ENCODE measurements around the gene DLX5.

The DLX5 gene

GRCh38 chr7:97018126-97018601, 6.5 kb downstream of the DLX5 start:
- DNase-seq (ENCODE audit: low spot score), result no peak

DNA sequence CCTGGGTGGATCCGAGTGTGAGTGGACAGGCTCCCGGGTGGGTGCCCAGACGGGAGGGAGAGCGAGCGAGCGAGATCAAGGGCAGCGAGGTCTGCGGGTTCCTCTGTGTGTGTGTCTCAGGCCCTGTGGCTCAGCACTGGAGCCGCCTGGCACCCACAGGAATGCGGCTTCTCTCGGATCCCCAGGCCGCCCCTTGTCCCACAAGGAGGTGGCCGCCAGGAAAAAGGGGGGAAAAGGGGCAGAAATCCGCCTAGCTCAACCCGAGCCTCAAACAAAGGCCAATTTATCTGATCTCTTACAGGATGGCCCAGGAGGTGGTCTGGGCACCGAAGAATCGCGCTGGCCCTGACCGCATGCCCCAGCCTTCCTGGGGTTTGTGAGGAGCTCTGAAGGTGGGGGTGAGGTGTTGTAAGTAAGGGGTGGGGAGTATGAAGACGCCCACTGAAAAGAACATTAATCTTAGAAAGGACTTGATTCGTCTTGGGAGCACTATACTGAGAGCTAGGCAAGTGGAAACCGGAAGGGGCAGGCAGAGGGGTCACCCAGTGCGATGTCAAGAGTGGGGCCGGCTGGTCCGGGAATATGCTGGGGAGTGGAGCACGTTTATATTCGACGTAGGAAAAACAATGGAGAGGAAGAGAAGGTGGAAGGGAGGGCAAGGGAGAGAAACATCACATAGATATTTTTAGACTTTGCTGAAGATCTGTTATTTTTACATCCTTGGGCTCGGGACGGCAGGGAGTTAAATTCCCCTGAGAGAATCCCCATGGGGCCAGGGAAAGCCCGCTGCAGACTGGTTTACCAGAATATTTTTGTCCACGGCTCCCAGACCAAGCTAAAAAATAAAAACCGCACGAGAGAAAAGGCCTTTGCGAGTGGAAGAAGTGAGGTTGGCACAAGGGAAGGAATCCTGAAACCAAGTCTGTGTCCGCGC, 7.2 kb downstream of the DLX5 start:
- no peak for DNase-seq (ENCODE audit: low spot score)

- DNase-seq (ENCODE audit: low spot score), result no peak
Measured at GRCh38 chr7:97016381-97017191, 8.0 kb downstream of the DLX5 start.

GRCh38 chr7:97015756-97016380, 8.8 kb downstream of the DLX5 start:
- no peak for DNase-seq (ENCODE audit: low spot score)

DNA sequence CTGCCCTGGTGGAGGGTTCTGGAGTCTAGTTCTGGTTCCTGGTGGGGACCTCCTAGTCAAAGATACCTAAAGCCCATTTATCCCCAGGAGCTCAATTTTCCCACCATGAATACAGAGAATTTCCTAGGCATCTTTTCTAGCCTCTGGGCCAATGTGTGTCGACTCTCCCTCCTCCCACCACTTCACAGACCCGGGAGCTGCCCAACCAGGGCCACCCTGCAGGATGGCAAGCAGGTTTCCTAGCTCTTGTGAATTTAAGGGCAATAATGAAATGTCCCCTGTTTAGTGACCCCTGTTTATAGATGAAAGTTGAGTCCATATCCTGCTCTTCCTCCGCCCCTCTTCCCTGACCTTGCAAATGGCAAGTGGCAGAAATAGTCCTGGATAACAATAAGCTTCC, 9.4 kb downstream of the DLX5 start:
- DNase-seq (ENCODE audit: low spot score), result no peak

DNA sequence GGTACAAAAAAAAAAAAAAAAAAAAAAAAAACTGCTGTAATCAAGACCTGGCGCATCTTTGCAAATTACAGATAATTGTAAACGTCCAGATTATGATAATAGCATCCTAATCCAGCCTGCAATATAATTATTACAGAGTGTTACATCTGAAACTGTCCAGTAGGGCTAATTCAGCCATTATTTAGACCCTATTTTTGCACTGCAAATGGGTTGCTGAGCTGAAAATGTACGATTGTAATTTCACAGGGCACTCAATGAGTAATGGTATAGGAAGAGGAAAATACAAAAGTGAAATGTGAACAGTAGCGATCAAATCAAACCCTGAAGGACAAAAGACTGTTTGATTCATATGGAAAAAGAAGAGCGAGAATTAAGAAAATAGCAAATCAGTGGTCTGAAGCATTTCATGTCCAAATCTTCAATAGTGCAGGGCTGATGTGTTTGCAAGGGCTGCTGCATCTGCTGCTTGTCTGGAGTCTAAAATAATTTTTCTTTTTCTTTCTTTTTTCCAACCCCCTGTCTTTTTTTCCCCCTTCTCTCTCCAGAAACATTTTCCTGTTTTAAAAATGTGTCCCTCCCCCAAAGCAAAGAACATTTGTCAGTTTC, 10.4 kb downstream of the DLX5 start:
- DNase-seq (ENCODE audit: low spot score), result no peak

DNA sequence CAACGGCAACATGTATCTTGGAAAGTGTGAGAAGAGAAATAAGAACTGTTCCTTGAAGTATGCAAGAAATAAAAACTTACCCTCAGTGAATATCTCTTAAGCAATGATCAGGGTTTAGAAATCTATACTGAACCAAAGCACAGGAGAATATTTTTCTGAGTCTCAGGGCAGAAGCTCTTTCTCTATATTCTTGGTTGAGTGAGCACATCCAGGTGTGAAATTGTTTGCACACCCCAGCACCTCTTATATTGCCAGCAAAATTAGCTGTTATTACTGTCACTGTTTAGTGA, 10.8 kb downstream of the DLX5 start:
- no peak for DNase-seq (ENCODE audit: low spot score)

DNA sequence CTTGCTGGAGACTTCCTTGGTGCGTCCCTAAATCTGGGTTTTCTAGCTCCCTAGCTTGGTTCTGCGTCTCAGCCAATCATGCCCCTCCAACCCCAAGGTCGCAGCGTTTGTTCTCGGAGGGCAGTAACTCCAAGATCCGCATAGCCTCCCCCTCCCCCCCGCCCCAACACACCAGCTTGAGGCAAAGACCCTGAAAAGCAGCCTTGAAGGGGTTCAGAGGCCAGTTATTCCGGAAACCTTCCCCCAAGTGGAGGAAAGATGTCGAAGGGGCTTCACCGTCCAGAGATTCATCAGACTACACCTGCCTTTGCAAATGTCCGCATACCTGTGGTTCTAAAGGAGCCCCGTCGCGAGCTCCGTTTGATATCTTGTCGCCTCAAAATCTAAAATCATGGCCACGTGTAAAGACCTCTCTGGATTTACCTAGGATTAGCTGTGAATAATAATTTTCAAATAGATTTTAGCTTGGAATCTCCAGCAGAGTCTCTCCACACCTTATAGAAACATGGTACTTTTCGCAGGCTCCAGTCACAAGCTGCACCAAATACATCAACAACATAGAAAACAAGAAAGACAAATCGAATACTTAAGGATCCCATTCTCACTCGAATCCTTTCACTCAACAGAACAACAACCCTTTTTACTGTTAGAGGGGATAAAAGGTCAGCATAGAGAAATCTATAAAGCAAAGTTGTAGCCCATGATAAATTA, 11.3 kb downstream of the DLX5 start:
- no peak for DNase-seq (ENCODE audit: low spot score)

GRCh38 chr7:97012365-97013133, 12.1 kb downstream of the DLX5 start:
- DNase-seq (ENCODE audit: low spot score), result no peak

GRCh38 chr7:97011536-97012364, 12.9 kb downstream of the DLX5 start:
- DNase-seq (ENCODE audit: low spot score), result no peak

GRCh38 chr7:97011104-97011503, 13.5 kb downstream of the DLX5 start:
- DNase-seq (ENCODE audit: low spot score), result no peak

DNA sequence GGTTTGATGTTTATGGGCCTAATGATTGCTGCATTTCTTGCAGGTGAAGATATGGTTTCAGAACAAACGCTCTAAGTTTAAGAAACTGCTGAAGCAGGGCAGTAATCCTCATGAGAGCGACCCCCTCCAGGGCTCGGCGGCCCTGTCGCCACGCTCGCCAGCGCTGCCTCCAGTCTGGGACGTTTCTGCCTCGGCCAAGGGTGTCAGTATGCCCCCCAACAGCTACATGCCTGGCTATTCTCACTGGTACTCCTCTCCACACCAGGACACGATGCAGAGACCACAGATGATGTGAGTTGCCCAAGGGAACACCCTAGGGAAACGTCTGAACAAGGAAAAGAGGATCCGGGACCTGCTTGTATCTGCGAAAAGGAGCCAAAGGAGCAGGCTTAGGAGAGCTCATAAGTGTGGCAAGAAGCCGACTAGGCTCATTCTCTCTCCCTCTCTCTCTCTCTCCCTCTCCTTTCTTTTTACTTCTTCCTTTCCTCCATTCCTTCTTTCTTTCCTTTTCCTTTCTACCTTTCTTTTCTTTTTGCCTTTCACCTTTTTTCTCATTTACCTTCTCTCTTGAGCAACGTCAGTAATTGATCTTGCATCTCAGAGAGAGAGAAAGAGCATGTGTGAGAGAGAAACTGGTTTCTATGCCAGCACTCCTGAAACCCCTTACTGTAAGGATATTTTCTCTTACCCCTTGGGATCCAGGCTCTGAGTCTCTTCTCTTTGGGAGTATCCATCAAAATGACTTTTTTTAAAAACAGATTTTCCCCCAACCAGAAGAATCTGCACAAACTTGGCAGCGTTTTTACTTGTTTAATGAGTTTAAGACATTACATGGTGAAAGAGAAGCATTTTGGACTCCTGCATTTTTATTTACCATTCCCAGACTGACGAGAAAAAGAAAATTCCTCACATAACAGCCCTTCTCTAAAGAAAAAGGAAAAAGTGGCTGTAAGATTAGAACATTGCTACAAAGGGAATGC, 14.6 kb downstream of the DLX5 start:
- DNase-seq (ENCODE audit: low spot score), result no peak

DNA sequence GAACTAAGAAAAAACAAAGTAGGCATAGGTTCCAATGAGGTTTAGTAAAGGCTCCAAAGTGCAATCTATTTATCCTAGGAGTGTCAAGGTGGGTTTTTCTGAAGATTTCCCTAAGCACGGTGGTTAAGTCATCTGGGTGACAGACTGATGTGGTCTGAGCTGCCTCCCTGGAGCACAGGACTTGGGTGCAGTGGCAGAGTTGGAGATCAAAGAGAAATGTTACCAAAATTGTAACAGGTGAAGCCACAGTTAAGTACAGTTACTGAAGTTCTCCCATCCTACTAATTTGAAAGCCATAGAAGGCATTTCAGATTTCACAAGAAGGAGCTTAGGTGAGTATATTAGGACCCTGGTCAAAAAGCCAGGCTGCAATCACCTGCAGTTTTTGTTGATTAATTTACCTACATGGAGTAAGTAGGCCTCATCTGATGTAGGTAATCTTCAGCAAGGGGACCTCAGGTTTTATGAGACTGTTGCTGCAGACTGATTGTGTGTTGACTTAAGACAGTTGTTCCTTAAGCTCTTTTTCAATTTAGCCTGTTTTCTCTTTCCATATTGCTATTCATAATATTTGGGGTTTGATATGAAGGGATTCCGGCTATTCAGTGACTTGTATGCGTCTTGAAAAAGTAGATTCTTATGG, 16.2 kb downstream of the DLX5 start:
- DNase-seq (ENCODE audit: low spot score), result no peak

DNA sequence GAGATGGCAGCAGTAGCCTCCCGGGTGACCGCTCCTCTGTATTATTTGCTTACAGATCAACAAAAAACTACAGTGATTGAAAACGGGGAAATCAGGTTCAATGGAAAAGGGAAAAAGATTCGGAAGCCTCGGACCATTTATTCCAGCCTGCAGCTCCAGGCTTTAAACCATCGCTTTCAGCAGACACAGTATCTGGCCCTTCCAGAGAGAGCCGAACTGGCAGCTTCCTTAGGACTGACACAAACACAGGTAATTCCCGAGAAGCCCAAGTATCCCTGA, 17.1 kb downstream of the DLX5 start:
- no peak for DNase-seq (ENCODE audit: low spot score)

DNA sequence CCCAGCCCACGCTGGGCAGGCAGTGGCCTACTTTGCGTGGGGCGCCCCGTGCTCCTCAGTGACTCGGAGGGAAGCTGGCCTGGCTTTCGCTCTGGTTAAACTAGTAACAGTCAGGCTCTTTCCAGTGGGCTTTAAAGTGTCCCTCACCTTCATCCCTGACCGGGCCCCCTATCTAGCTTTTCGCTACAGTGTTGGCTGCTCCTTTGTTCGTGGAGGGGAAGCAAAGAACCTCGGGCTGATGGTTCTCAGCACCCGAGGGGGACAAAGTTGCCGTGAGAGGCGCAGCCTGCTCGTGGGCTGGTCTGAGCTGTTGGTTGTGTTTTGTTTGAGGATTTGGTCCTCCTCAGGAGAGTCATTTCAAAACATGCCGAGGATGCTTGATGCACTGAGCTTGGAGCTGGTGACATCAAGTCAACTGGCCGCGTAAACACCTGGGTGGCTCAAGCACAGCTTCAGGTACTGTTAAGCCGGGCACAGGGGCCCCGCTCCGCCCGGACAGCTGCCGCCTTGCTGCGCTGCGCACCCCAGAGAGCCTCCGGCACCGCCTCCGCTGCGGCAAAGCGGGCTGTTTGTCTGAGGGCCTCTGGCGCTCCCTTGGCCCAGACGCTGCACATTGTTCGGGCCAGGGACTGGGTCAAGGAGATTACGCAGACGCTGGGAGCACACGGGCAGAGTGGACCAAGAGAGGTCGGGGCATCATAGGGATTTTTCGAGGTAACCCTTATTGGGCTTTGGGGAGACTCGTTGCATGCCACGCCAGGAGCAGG, 17.6 kb downstream of the DLX5 start:
- no peak for DNase-seq (ENCODE audit: low spot score)

- no peak for DNase-seq (ENCODE audit: low spot score)
Measured at GRCh38 chr7:97006055-97006815, 18.4 kb downstream of the DLX5 start.

All from CD4-positive, alpha-beta T cell treated with Interleukin-2 at 100 ng/mL for 4 hours (primary cell).